Chondrocyte (in vitro differentiated cells): ENCODE measurements around the gene CCDC171. TPM values are rescaled to one million over a fixed set of nuclear protein-coding genes. Genes with fewer than 3 reads are reported as not detected.

ENCODE experiments used
- DNase-seq: peaks from one replicate; pipeline ENCODE4 v3.0.0; 2021; ENCODE audit warnings: mixed read lengths, low spot score
- H3K27ac Mint-ChIP-seq: one replicate; pipeline ENCODE4 v1.8.0; 2021; ENCODE audit warnings: mild to moderate bottlenecking, moderate library complexity, mixed read lengths; ENCODE audit not compliant: unreplicated experiment
- H3K27me3 Mint-ChIP-seq: 2 replicates; pipeline ENCODE4 v1.8.0; 2021; ENCODE audit warnings: low read depth, mixed read lengths
- H3K36me3 Mint-ChIP-seq: 2 replicates; pipeline ENCODE4 v1.8.0; 2021; ENCODE audit warnings: low read depth, mixed read lengths
- H3K4me1 Mint-ChIP-seq: 2 replicates; pipeline ENCODE4 v1.8.0; 2021; ENCODE audit warnings: low read depth, mild to moderate bottlenecking, mixed read lengths
- H3K4me3 Mint-ChIP-seq: one replicate; pipeline ENCODE4 v1.8.0; 2021; ENCODE audit warnings: mild to moderate bottlenecking, moderate library complexity, mixed read lengths; ENCODE audit not compliant: unreplicated experiment
- H3K9me3 Mint-ChIP-seq: 2 replicates; pipeline ENCODE4 v1.8.0; 2021; ENCODE audit warnings: low read depth, mixed read lengths
- CTCF ChIP-seq: fragments of 200-600 bp; sonication (generic); IDR thresholded peaks from 2 replicates; pipeline ENCODE4 v1.5.0; 2021; ENCODE audit warnings: antibody characterized with exemption, mild to moderate bottlenecking, moderate library complexity
- total RNA-seq: library from RNA; stranded (reverse); gene quantifications from 3 replicates; pipeline ENCODE4 v1.2.1, GENCODE V29; 2021

The CCDC171 gene
- total RNA-seq, 1 donor from 2014 or later = 3.2 TPM

GRCh38 chr9:15942831-15943424 is 390.1 kb downstream of the CCDC171 start:
- Mint-ChIP-seq H3K36me3 (no peaks in the 10 kb centered on the region), H3K27ac (no peak overlapping the region), H3K4me3 (no peak overlapping the region), H3K27me3 (no peaks in the 10 kb centered on the region), H3K9me3 (no peaks in the 10 kb centered on the region), H3K4me1 (peaks cover 14% of the 10 kb centered on the region)
- TF ChIP-seq CTCF = no peak
- DNase-seq = no peak

- Mint-ChIP-seq H3K4me3 (no peak overlapping the region), H3K36me3 (peaks cover 3% of the 10 kb centered on the region), H3K4me1 (peaks cover 12% of the 10 kb centered on the region), H3K27me3 (no peaks in the 10 kb centered on the region), H3K27ac (no peak overlapping the region), H3K9me3 (peaks cover 4% of the 10 kb centered on the region)
- DNase-seq = no peak
- TF ChIP-seq CTCF = no peak
Measured at GRCh38 chr9:15944341-15944740, 391.5 kb downstream of the CCDC171 start.

GRCh38 chr9:15959663-15960062 is 406.8 kb downstream of the CCDC171 start:
- H3K27ac Mint-ChIP-seq = no peak overlapping the region

GRCh38 chr9:15961217-15961616 is 408.4 kb downstream of the CCDC171 start:
- no peak for DNase-seq
- no peak for TF ChIP-seq CTCF
- Mint-ChIP-seq H3K36me3 (no peaks in the 10 kb centered on the region), H3K27ac (no peak overlapping the region), H3K27me3 (no peaks in the 10 kb centered on the region), H3K4me1 (peaks cover 15% of the 10 kb centered on the region), H3K4me3 (no peak overlapping the region), H3K9me3 (no peaks in the 10 kb centered on the region)

More at GRCh38 chr9:15959663-15960062, 406.8 kb downstream of the CCDC171 start:
- H3K4me3 Mint-ChIP-seq = no peak overlapping the region
- no peak for DNase-seq
- no peak for TF ChIP-seq CTCF
- H3K4me1 Mint-ChIP-seq = peaks cover 15% of the 10 kb centered on the region
- no peaks in the 10 kb centered on the region for H3K27me3 Mint-ChIP-seq
- peaks cover 2% of the 10 kb centered on the region for H3K9me3 Mint-ChIP-seq
- peaks cover 2% of the 10 kb centered on the region for H3K36me3 Mint-ChIP-seq

GRCh38 chr9:15965246-15965745 is 412.5 kb downstream of the CCDC171 start:
- no peaks in the 10 kb centered on the region for H3K36me3 Mint-ChIP-seq
- no peak for DNase-seq

More at GRCh38 chr9:15965246-15965745, 412.5 kb downstream of the CCDC171 start:
- Mint-ChIP-seq H3K27ac (no peak overlapping the region), H3K9me3 (no peaks in the 10 kb centered on the region), H3K4me3 (no peak overlapping the region), H3K27me3 (no peaks in the 10 kb centered on the region), H3K4me1 (peaks cover 12% of the 10 kb centered on the region)
- no peak for TF ChIP-seq CTCF
